Choroid plexus epithelial cell (primary cell): ENCODE data around the gene TUT4.
A peak's percentile ranks its signal among the peaks of the same experiment; 100 is the strongest.

Experiments used
- DNase-seq: peaks from one replicate; pipeline ENCODE4 v3.0.0-alpha.2; 2010; ENCODE audit warnings: low read depth
- H3K4me3 ChIP-seq: 2 replicates; pipeline ENCODE4 v1.5.1; 2011; ENCODE audit warnings: low read depth, mild to moderate bottlenecking, control low read depth, low read length, moderate library complexity
- TF ChIP-seq, protein P1 (sequence below): conservative IDR thresholded peaks from 2 replicates; pipeline ENCODE4 v1.5.1; 2011; ENCODE audit warnings: low read depth, mild to moderate bottlenecking, control low read depth, inconsistent platforms, low read length, moderate library complexity

Gene TUT4

DNA sequence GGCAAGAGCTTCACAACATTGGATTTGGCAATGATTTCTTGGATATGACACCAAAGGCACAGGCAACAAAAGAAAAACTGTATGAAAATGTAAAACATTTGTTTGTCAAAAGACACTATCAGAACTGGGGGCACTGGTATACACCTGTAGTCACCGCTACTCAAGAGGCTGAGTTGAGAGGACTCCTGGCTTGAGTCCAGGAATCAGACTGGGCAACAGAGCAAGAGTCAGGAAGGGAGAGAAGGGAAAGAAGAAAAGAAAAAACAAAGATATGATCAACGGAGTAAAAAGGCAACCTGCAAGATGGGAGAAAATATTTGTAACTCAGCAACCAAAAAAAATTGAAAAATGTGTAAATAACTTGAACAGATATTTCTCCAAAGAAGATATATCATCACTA is 6.0 kb upstream of the TUT4 start:
- no peak overlapping the region for H3K4me3 ChIP-seq
- no peak for DNase-seq
- TF ChIP-seq, protein P1, sequence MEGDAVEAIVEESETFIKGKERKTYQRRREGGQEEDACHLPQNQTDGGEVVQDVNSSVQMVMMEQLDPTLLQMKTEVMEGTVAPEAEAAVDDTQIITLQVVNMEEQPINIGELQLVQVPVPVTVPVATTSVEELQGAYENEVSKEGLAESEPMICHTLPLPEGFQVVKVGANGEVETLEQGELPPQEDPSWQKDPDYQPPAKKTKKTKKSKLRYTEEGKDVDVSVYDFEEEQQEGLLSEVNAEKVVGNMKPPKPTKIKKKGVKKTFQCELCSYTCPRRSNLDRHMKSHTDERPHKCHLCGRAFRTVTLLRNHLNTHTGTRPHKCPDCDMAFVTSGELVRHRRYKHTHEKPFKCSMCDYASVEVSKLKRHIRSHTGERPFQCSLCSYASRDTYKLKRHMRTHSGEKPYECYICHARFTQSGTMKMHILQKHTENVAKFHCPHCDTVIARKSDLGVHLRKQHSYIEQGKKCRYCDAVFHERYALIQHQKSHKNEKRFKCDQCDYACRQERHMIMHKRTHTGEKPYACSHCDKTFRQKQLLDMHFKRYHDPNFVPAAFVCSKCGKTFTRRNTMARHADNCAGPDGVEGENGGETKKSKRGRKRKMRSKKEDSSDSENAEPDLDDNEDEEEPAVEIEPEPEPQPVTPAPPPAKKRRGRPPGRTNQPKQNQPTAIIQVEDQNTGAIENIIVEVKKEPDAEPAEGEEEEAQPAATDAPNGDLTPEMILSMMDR, result no peak

DNA sequence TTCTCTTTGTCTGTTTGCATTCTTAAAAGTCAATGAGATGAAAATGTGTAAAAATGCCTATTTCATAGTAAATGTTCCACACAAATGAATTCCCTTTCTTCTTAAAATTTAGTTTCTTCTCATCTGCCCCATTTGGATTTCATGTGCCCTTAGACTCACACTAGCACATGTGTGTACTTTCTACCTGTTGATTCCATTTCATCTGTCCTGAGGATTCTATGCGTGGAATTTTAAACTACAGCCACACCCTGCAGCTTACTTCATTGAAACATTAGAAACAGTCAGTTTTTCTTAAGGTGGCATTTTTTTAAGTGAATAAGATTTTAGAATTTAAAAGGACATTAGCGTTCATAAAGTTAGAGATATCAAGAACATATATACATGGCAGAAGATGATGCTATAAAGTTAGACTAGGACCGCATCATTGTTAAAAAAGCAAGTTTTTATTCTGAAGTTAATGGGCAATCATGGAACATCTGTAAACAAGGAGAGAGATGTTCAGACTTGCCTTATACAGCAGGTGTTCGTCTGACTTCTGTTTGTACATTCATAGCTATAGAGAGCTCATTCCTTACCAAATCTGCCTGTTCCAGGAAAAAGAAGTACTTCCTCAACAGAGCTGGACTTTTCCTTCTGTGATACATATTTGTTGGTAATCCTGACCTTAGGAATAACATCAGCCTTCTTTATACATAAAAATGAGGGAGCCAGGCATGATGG is 3.9 kb upstream of the TUT4 start:
- no peak overlapping the region for H3K4me3 ChIP-seq
- DNase-seq, result no peak
- TF ChIP-seq, protein P1, result no peak

DNA sequence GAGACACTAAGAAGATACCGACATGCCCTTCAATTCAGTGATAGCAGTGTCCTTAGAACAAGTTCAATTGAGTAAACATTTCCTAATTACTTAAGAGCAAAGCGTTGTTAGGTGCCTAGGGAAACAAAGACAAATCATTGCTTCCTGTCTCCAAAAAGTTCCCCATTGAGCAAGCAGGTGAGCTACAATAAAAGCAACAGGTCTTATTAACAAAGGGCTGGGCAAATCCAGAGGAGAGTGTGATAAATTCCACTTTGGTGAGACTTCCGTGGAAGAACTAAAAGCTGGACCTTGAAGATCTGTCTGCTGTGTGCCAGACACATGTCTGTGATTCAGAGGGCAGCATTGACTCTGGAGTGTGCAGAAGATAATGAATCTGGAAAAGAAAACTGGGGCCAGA is 1.9 kb upstream of the TUT4 start:
- no peak overlapping the region for H3K4me3 ChIP-seq
- no peak for DNase-seq

GRCh38 chr1:52554267-52554640 is 1.4 kb upstream of the TUT4 start:
- TF ChIP-seq, protein P1, result no peak
- H3K4me3 ChIP-seq, result peak overlapping the region; percentile 88
- DNase-seq, result no peak

More for the DNA sequence above, 1.9 kb upstream of the TUT4 start:
- TF ChIP-seq, protein P1, result no peak

DNA sequence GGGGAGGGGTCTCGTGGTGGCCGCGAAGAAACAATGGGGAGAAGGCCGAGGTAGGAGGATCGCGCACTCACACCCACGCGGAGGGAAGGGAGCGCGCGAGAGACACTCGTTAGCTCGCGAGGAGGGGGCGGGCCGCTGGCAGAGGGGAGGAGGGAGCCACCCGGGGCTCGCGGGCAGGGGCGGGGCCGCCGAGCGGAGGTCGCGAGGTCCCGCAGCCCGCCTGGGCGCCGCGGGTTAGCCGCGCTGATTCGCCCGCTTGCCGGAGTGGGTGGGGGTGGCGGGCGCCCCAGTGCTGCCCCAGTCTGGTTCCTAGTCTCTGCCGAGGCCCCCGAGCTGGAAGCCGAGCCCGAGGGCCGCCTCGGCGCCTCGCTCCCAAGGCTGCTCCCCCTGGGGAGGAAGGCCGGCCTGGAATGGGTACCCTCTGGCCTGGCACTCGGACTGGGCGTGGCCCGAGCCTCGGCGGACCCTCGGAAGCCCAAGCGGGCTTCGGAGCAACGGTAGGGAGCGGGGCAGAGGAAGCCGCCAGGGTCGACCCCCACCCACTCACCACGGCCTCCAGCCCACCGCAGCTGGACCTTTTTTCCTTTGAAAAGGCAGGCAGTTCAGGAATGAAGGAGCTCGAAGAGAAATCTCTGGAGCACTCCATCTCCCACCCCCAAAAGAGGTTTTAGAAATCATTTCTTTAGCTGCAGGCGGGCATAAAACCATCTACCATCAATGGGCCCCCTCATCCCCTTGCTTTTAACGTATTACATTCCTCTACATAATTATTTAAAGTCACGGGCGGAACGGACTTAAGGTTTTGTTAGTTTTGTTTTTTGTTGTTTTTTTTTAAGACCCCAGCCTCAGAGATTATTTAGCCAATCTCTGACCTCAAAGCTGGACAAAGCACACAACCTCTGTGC is 722 bp upstream of the TUT4 start:
- TF ChIP-seq, protein P1, result no peak
- peak overlapping the region; percentile 88 for H3K4me3 ChIP-seq
- peak; percentile 87 for DNase-seq

- TF ChIP-seq, protein P1, result no peak
- DNase-seq, result peak; percentile 80
- H3K4me3 ChIP-seq, result peak overlapping the region; percentile 88
These were observed 722 bp downstream of the TUT4 start for GRCh38 chr1:52552236-52552504.
